HUES48 (cell line): ENCODE measurements around the gene ITSN2.
"Not testable (repeated sequence)": the region's sequence is repeated elsewhere in the genome, so short reads cannot be mapped to it uniquely, and the experiment has no call there.

Source experiments
- H3K27ac ChIP-seq: one replicate; pipeline ENCODE4 v1.7.0; 2013; ENCODE audit warnings: low read depth, low read length, inconsistent platforms
- H3K27me3 ChIP-seq: 2 replicates; pipeline ENCODE4 v1.6.1; 2013; ENCODE audit warnings: mild to moderate bottlenecking, low read length; ENCODE audit not compliant: control insufficient read depth, insufficient read depth
- H3K36me3 ChIP-seq: 2 replicates; pipeline ENCODE4 v1.6.1; 2013; ENCODE audit warnings: low read length; ENCODE audit not compliant: control insufficient read depth, insufficient read depth
- H3K4me1 ChIP-seq: 2 replicates; pipeline ENCODE4 v1.6.1; 2013; ENCODE audit warnings: mild to moderate bottlenecking, low read length; ENCODE audit not compliant: control insufficient read depth, insufficient read depth
- H3K4me3 ChIP-seq: 2 replicates; pipeline ENCODE4 v1.5.1; 2013; ENCODE audit warnings: mild to moderate bottlenecking, low read depth, low read length
- H3K9ac ChIP-seq: 2 replicates; pipeline ENCODE4 v1.6.1; 2013; ENCODE audit warnings: mild to moderate bottlenecking, low read depth, low read length, moderate library complexity
- H3K9me3 ChIP-seq: 2 replicates; pipeline ENCODE4 v1.6.1; 2013; ENCODE audit warnings: low read length; ENCODE audit not compliant: control insufficient read depth, insufficient read depth

The ITSN2 gene

DNA sequence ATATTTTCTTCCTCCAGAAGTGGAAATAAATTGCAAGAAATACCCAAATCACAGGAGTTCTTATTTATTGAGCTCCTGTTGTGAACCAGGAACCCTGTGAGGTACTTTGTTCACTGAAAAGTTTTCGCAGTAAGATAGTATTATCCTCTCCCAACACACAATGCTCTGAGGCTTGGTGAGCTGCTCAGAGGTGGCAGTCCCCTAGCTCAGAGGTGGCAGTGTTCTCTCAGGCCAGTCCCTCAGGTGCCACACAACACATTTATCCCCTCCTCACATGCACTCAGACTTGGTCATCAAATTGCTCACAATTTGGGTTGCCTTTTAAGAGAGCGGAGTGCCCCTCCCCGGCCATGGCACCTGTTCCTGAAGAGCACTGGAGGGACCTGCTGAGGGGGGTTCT is 159.5 kb downstream of the ITSN2 start:
- no peaks in the 10 kb centered on the region for H3K4me1 ChIP-seq
- H3K4me3 ChIP-seq: no peak overlapping the region
- H3K27me3 ChIP-seq: no peaks in the 10 kb centered on the region
- H3K27ac ChIP-seq: no peak overlapping the region
- H3K9me3 ChIP-seq: no peaks in the 10 kb centered on the region
- no peaks in the 10 kb centered on the region for H3K36me3 ChIP-seq
- H3K9ac ChIP-seq: no peak overlapping the region

DNA sequence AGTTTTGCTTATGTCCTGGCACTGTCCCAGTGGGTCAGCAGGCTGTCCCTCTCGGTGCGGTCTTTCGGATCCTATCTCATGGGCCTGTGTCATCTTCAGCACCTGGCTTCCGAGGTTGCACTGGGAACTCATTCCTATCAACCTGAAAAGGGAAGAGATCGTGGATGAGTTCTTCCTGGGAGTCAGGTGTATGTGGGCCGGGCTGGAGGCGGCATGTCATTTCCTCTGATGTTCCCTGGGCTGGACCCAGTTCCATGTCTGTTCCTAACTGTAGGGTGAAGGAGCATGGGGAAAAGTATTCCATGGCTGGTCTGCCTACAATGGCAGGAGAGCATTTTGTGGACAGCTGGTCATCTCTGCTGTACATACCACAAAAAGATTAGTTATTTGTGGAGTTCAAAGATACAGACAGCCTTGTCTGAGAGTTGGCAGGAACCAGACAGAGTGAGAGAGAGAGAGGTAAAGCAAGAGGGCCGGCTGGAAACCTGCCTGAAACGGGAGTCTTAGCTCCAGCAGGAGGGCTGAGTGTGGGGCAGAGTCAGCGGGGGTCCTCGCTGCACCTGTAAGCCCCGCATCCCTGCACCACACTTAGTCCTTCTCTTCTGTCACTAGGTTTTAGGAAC is 160.3 kb downstream of the ITSN2 start:
- Histone ChIP-seq H3K36me3 (no peaks in the 10 kb centered on the region), H3K9me3 (no peaks in the 10 kb centered on the region), H3K4me3 (no peak overlapping the region), H3K9ac (no peak overlapping the region), H3K27me3 (no peaks in the 10 kb centered on the region), H3K4me1 (no peaks in the 10 kb centered on the region), H3K27ac (no peak overlapping the region)

- not testable (repeated sequence) for H3K4me1 ChIP-seq, H3K27me3 ChIP-seq, H3K27ac ChIP-seq, H3K4me3 ChIP-seq, H3K36me3 ChIP-seq, H3K9me3 ChIP-seq, H3K9ac ChIP-seq
These were observed 163.1 kb downstream of the ITSN2 start for GRCh38 chr2:24197213-24197612.

GRCh38 chr2:24191848-24192247 is 168.5 kb downstream of the ITSN2 start:
- no peaks in the 10 kb centered on the region for H3K9me3 ChIP-seq
- no peaks in the 10 kb centered on the region for H3K4me1 ChIP-seq
- H3K9ac ChIP-seq: no peak overlapping the region
- H3K36me3 ChIP-seq: no peaks in the 10 kb centered on the region
- H3K27me3 ChIP-seq: no peaks in the 10 kb centered on the region
- no peak overlapping the region for H3K4me3 ChIP-seq
- no peak overlapping the region for H3K27ac ChIP-seq

GRCh38 chr2:24191156-24191555 is 169.2 kb downstream of the ITSN2 start:
- Histone ChIP-seq H3K4me3 (no peak overlapping the region), H3K9ac (no peak overlapping the region), H3K36me3 (no peaks in the 10 kb centered on the region), H3K4me1 (no peaks in the 10 kb centered on the region), H3K27me3 (no peaks in the 10 kb centered on the region), H3K27ac (no peak overlapping the region), H3K9me3 (no peaks in the 10 kb centered on the region)

- no peak overlapping the region for H3K4me3 ChIP-seq
- H3K9me3 ChIP-seq: no peaks in the 10 kb centered on the region
- H3K9ac ChIP-seq: no peak overlapping the region
- H3K27me3 ChIP-seq: no peaks in the 10 kb centered on the region
- H3K27ac ChIP-seq: no peak overlapping the region
- no peaks in the 10 kb centered on the region for H3K36me3 ChIP-seq
- no peaks in the 10 kb centered on the region for H3K4me1 ChIP-seq
These were observed 169.8 kb downstream of the ITSN2 start for GRCh38 chr2:24190503-24190902.

- H3K9me3 ChIP-seq: no peaks in the 10 kb centered on the region
These were observed 170.8 kb downstream of the ITSN2 start for GRCh38 chr2:24189551-24189950.

GRCh38 chr2:24183366-24184069 is 176.8 kb downstream of the ITSN2 start:
- no peaks in the 10 kb centered on the region for H3K9me3 ChIP-seq
- no peaks in the 10 kb centered on the region for H3K36me3 ChIP-seq
- H3K27me3 ChIP-seq: no peaks in the 10 kb centered on the region
- H3K9ac ChIP-seq: no peak overlapping the region
- H3K4me3 ChIP-seq: no peak overlapping the region
- no peaks in the 10 kb centered on the region for H3K4me1 ChIP-seq
- H3K27ac ChIP-seq: no peak overlapping the region

More at GRCh38 chr2:24189551-24189950, 170.8 kb downstream of the ITSN2 start:
- Histone ChIP-seq H3K27ac (no peak overlapping the region), H3K4me3 (no peak overlapping the region), H3K36me3 (no peaks in the 10 kb centered on the region), H3K9ac (no peak overlapping the region), H3K27me3 (no peaks in the 10 kb centered on the region), H3K4me1 (no peaks in the 10 kb centered on the region)

DNA sequence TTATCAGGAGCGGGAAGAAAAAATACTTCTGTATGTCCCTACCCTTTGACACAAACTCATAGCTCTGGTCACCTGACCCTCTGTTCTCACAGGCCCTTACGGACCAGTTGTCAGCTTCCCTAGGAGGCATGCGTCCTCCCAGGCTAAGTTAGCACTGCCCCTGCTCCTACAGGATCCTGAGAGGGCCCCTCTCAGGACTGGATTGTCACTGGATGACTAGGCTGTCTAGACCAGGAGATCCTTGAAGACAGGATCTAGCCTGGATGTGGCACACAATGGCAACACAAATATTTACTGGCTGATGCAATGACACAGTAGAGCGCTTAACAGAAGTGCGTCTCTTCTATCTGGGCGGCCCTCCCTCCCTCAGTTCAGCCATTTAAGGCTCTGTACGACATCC is 177.8 kb downstream of the ITSN2 start:
- H3K9ac ChIP-seq: no peak overlapping the region
- no peaks in the 10 kb centered on the region for H3K27me3 ChIP-seq
- no peak overlapping the region for H3K4me3 ChIP-seq
- no peaks in the 10 kb centered on the region for H3K36me3 ChIP-seq
- H3K27ac ChIP-seq: no peak overlapping the region
- no peaks in the 10 kb centered on the region for H3K4me1 ChIP-seq
- H3K9me3 ChIP-seq: no peaks in the 10 kb centered on the region

GRCh38 chr2:24181849-24182248 is 178.5 kb downstream of the ITSN2 start:
- no peak overlapping the region for H3K9ac ChIP-seq
- no peaks in the 10 kb centered on the region for H3K9me3 ChIP-seq
- no peaks in the 10 kb centered on the region for H3K27me3 ChIP-seq
- no peak overlapping the region for H3K4me3 ChIP-seq
- H3K4me1 ChIP-seq: no peaks in the 10 kb centered on the region
- H3K27ac ChIP-seq: no peak overlapping the region
- H3K36me3 ChIP-seq: no peaks in the 10 kb centered on the region

GRCh38 chr2:24179683-24180082 is 180.7 kb downstream of the ITSN2 start:
- Histone ChIP-seq H3K36me3 (no peaks in the 10 kb centered on the region), H3K27ac (no peak overlapping the region)

More at GRCh38 chr2:24179683-24180082, 180.7 kb downstream of the ITSN2 start:
- Histone ChIP-seq H3K27me3 (no peaks in the 10 kb centered on the region), H3K9me3 (no peaks in the 10 kb centered on the region), H3K4me3 (no peak overlapping the region), H3K4me1 (no peaks in the 10 kb centered on the region), H3K9ac (no peak overlapping the region)
